Spleen (tissue), 7 donors: Measurements from ENCODE around the gene DPP4.

Experiments
- CTCF ChIP-seq, 11 experiments: fragments of 200-600 bp in 7 of 11; fragments of 450-650 bp in 4 of 11; sonication (generic) in 4 of 11; IDR thresholded peaks in 8 of 11; conservative IDR thresholded peaks in 3 of 11; 1 replicate in 7 of 11; 2 replicates in 4 of 11; pipeline versions ENCODE4 v1.4.0 to v1.8.0; 2016 to 2021; ENCODE audit warnings: antibody characterized with exemption in 11 of 11, inconsistent platforms in 4 of 11, mild to moderate bottlenecking in 1 of 11
- POLR2A ChIP-seq, 3 donors: fragments of 450-650 bp; IDR thresholded peaks; one replicate each; pipeline ENCODE4 v1.5.1; 2017; ENCODE audit warnings: antibody characterized with exemption in 3 of 3, mild to moderate bottlenecking in 1 of 3
- POLR2AphosphoS5 ChIP-seq, 3 donors: sonication (generic); formaldehyde crosslinking; IDR thresholded peaks; one replicate each; pipeline ENCODE4 v1.5.1; 2017; ENCODE audit warnings: antibody characterized with exemption in 3 of 3
- donor health status: DM: no; HTN: no; CAD: no; lungs with moderate emphysema.
- donor health status: DM: no; HTN: no; CAD: no.
- donor health status: DM: no; HTN: no; CAD: no.

- TF ChIP-seq CTCF (IDR thresholded peaks at IDR 0.05 in 8 of 11, conservative IDR thresholded peaks at IDR 0.05 in 3 of 11) = no peak
- no peak for TF ChIP-seq POLR2A (IDR thresholded peaks at IDR 0.05)
- TF ChIP-seq POLR2AphosphoS5 (IDR thresholded peaks at IDR 0.05) = no peak
These were observed 29.4 kb downstream of the DPP4 start for GRCh38 chr2:162044586-162044985.
